Hindlimb muscle (tissue), 1 donor: Measurements from ENCODE around the gene ADARB2. TPM values are rescaled to one million over a fixed set of nuclear protein-coding genes. Genes with fewer than 3 reads are reported as not detected.

Source experiments
- DNase-seq: peaks from one replicate; pipeline ENCODE4 v3.0.0-alpha.2; 2013
- polyA plus RNA-seq: library from polyadenylated mRNA; unstranded; fragments of 120-200 nt; gene quantifications from one replicate; pipeline ENCODE4 v1.2.1, GENCODE V29; 2013; ENCODE audit not compliant: insufficient read length

Gene ADARB2
- polyA plus RNA-seq, 1 donor = 0.04 TPM

DNA sequence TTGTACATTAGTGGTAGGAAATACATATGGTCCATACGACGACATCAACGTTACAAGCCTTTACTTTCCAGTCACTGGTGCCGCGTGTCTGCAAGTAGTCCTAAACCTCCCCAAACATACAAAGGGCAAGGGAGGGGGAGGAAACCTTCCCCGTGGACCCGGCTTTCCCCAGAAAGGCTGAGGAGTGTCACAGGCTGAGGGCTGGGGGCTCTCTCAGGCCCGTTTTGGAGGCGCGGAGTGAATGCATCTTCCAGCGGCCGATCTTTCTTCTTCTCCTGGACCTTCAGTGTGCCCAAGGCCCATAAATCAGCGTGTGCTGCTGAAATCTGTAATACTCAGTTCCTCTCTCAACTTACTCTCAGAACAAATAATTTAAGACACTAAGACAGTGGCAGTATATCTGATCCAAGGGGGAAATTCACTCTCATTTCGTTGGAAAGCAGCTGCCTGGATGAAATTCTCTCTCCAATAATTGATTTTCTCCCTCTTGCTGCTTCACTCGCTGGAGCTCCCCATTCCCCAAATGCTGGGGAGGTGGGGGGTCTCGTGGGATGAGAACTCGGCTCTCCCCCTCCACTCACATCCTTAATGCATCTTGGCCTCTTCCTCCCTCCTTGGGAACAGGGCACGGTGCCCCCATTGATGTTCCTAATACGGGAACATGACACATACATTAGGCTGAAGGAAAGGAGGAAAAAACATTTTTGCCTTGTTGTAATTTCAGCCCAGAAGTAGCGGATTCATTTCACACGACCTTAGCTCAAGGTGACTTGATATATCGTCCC lies 126.1 kb downstream of the ADARB2 start:
- DNase-seq = no peak

- DNase-seq = no peak
Observed at GRCh38 chr10:1609648-1609970, 127.7 kb downstream of the ADARB2 start.

DNA sequence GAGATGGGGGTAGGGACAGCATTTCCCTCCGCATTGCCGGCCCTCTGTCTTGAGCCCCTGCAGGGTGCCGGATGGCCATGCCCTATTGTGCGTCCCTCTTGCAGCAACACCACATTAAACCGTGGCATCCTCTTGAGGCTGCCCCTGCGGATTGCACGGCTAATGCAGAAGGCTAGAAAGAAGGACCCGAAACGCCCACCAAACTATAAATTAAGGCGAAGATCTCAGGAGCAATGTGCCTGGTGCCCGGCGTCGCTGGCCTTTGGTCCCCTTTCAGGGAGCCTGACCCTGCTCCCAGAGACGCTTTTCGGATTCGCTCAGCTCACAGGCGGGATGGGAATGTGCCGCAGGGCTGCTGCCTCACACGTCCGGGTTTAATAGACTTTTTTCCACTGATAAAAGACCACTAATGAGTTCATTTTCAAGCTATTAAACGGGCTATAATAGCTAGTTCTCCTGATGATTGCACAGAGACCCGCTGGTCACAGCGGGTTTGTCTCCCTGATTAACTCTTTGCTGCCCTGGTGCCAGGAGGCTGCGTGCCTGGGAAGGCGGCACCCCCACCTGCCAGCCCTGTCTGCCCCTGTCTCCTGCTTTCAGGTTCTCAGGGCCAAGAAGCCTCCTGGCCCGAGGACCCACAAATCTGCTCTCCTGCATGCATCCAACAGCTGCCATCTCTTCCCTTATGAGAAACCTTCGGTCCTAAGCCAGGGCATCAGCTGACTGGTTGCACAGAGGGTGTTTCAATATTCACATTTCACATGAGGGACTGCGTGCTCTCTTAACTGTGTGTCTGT lies 128.3 kb downstream of the ADARB2 start:
- no peak for DNase-seq

GRCh38 chr10:1608408-1608807 lies 128.9 kb downstream of the ADARB2 start:
- DNase-seq = no peak

DNA sequence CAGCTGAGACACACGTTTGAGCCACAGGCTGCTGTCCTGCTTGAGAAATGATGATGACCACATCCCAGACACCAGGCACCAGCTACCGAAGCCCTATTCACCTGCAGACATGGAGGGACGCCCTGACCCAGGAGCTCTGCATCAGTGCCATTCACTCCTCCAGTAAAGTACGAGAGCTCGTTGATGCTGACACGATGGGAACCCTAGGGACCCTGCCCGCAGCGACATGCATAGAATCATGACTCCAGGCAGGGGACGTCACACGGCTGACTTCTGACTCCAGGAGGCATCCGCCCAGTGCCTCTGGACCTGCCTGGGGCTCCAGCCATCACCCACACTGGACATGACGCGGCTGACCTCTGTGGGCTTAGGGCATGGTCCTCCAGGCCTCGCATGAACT lies 129.9 kb downstream of the ADARB2 start:
- no peak for DNase-seq

- no peak for DNase-seq
Observed at GRCh38 chr10:1605999-1606940, 131.1 kb downstream of the ADARB2 start.

GRCh38 chr10:1605121-1605520 lies 132.2 kb downstream of the ADARB2 start:
- DNase-seq = no peak

GRCh38 chr10:1604246-1604645 lies 133.1 kb downstream of the ADARB2 start:
- no peak for DNase-seq

DNA sequence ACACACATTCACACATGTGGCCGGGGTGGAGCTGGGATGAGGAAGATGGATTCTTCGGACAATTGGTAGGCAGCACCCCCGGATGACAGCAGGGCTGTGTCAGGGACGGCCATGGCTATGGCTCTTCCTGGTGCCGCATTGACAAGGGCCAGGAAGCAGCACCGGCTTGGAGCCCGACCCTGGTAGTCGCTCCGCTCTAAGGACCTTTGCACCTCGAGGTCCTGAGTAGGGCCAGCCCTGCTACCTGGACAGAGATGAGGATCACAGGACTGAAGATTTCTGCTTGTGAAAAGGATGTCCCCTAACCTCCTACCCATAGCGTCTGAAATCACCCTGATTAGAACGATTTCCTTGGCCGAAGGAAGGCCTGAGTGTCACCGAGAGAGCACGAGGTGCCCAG lies 134.1 kb downstream of the ADARB2 start:
- no peak for DNase-seq

DNA sequence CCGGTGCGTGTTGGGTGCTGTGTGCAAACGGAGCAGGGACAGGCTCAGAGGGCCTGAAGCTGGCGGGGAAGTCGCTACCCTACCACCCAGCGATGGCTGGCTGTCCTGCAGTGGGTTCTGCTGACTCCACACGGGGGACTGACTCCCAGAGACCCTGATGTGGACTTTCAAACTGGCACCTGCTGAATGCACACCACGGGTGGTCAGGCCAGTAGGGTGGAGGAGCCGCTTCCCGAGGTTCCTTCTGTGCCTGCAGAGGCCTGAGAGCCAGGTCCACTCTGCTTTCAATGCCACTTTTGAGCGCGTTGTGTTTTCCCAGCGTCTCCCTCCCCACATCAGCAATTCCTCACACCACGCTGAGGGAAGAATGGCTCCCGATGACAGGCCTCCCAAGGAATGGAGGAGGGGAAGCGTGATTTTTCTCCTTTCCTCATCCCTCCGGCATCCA lies 135.3 kb downstream of the ADARB2 start:
- DNase-seq = no peak

DNA sequence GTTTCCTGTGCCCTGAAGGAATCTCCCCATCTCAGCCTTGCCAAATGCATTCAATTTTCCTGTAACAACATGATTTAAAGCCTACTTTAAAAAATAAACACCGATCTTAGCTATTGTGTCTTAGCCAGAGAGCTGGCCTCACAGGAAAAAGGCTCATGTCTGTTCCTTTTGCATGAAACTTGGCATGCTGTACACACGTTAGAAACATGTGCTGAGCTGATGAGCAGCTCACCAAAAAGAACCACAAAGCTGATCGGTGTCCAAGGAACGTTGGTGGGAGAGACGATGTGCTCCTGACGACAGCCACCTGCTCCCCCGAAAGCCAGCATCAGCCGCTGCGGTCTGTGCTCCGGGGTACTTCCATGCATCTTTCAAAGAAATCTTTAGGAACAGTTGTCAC lies 135.9 kb downstream of the ADARB2 start:
- no peak for DNase-seq

DNA sequence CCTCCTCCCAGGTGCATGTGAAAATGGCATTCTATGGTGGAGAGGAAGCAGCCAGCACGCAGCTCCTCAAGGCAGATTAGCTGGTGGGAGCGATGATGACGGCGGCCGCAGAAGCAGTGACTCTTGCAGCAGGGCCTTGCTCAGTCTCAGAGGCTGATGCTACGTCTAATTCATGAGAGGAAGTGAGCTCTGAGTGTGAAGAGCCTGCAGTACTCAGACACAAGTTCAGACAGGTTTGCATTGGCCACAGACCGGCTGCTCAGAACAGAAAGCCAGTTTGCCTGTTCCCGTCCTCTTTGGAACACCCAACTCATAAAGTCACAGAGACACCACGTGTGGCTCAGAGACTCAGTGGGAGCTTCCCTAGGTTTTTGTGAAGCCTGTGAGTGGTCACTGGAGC lies 136.5 kb downstream of the ADARB2 start:
- DNase-seq = no peak

GRCh38 chr10:1598393-1599153 lies 138.8 kb downstream of the ADARB2 start:
- DNase-seq = no peak

GRCh38 chr10:1597370-1598146 lies 139.8 kb downstream of the ADARB2 start:
- DNase-seq = no peak

- DNase-seq = no peak
Observed at GRCh38 chr10:1596482-1597099, 140.7 kb downstream of the ADARB2 start.

DNA sequence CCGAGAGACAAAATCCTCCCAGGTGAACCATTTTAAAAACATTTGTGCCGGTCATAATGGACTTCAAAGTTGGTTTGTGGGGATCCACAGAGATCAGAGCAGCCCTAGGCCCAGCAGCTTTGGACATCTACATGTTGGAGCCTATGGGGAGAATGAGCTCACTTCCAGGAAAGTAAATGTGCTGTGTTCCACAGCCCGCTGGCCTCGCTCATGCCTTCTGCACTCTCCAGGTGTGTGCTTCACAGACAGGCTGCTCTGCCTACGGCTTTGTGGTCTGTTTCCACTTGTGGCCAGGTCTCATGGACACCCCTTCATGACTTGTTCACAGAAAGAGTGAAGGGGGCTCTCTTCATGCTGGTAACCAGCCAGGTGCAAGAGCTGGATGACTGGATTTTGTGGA lies 141.6 kb downstream of the ADARB2 start:
- DNase-seq = no peak

DNA sequence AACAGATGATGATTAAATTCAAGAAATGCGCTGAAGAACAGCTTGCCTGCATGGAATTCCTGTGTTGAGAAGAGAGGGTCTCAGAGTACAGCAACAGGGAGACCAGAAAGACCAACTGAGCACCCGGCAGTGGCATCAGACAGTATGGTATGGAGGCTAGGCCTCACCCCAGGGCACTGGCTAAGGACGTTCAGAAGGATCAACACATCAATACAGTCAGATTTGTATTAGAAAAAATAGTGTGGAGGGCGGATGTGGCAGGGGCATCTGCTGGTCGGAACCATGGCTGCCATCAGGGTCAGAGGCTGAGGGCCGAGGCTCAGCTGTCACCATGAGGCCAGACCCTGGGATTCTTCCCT lies 142.1 kb downstream of the ADARB2 start:
- DNase-seq = no peak

- DNase-seq = no peak
Observed at GRCh38 chr10:1594372-1595241, 142.7 kb downstream of the ADARB2 start.

DNA sequence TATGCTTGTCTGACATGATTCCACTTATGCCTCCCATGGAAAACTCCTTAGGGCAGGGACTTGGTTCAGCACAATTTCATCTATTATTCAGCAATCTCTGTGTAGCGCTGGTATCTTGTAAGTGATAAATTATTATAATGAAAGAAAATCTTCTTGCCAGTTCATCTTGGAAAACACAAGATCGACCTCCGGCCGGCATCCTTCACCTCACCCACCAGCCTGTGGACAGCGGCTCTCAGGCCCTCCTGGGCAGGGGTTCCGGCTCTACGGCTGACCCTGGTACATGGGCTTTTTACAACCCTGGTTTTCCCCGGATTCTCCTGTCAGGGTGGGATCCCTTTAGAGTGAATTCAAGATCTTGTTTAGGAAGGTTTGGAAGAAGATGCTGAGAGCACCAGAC lies 145.6 kb downstream of the ADARB2 start:
- DNase-seq = no peak

- DNase-seq = no peak
Observed at GRCh38 chr10:1591045-1591444, 146.3 kb downstream of the ADARB2 start.
